HG03457 (cell line): Measurements from ENCODE around the gene FAM20C.
"Not testable (repeated sequence)": the region's sequence is repeated elsewhere in the genome, so short reads cannot be mapped to it uniquely, and the experiment has no call there.

ENCODE experiments used
- ATAC-seq: cut with Tn5 transposase; IDR thresholded peaks from one replicate; pipeline ENCODE4 v1.9.1; 2021; ENCODE audit warnings: moderate number of reproducible peaks; ENCODE audit not compliant: unreplicated experiment

The FAM20C gene

GRCh38 chr7:288671-289101, 96.3 kb downstream of the FAM20C start:
- no peak for ATAC-seq

GRCh38 chr7:289209-289755, 96.9 kb downstream of the FAM20C start:
- ATAC-seq, result no peak

- no peak for ATAC-seq
Observed at GRCh38 chr7:289756-290553, 97.6 kb downstream of the FAM20C start, which contains the start of gene FOXL3. Gene FOXL3, plus strand, starts transcription at chr7:290170. Its CDS starts 0 bp downstream, at chr7:290170.

- ATAC-seq, result no peak
Observed at GRCh38 chr7:290554-291372, 98.4 kb downstream of the FAM20C start.

- ATAC-seq, result no peak
Observed at GRCh38 chr7:291373-292092, 99.2 kb downstream of the FAM20C start.

- no peak for ATAC-seq
Observed at GRCh38 chr7:292226-292625, 99.9 kb downstream of the FAM20C start.

GRCh38 chr7:292826-293225, 100.5 kb downstream of the FAM20C start:
- no peak for ATAC-seq

GRCh38 chr7:293681-294439, 101.5 kb downstream of the FAM20C start:
- ATAC-seq, result no peak

GRCh38 chr7:294440-295154, 102.2 kb downstream of the FAM20C start:
- ATAC-seq, result no peak

- ATAC-seq, result no peak
Observed at GRCh38 chr7:295155-296154, 103.1 kb downstream of the FAM20C start.

- no peak for ATAC-seq
Observed at GRCh38 chr7:296373-296945, 104.1 kb downstream of the FAM20C start.

- not testable (repeated sequence) for ATAC-seq
Observed at GRCh38 chr7:297141-297540, 104.8 kb downstream of the FAM20C start.

- ATAC-seq, result no peak
Observed at GRCh38 chr7:297611-298374, 105.4 kb downstream of the FAM20C start.

- ATAC-seq, result no peak
Observed at GRCh38 chr7:298375-298702, 106.0 kb downstream of the FAM20C start.

- no peak for ATAC-seq
Observed at GRCh38 chr7:298743-299142, 106.4 kb downstream of the FAM20C start.

- ATAC-seq, result no peak
Observed at GRCh38 chr7:299169-299568, 106.8 kb downstream of the FAM20C start.

GRCh38 chr7:299628-300027, 107.3 kb downstream of the FAM20C start:
- no peak for ATAC-seq
